Neuronal stem cell (in vitro differentiated cells): ENCODE measurements around the gene MRNIP.

ENCODE experiments used
- DNase-seq: peaks from one replicate; pipeline ENCODE4 v3.0.0-alpha.2; 2013; ENCODE audit warnings: low spot score
- H2AFZ ChIP-seq: one replicate; pipeline ENCODE4 v1.6.1; 2013; ENCODE audit warnings: mild to moderate bottlenecking, low read length, inconsistent platforms
- H2AK5ac ChIP-seq: 2 replicates; pipeline ENCODE4 v1.6.1; 2013; ENCODE audit warnings: low read depth, mild to moderate bottlenecking, inconsistent platforms, low read length, moderate library complexity, mixed read lengths
- H2BK120ac ChIP-seq: 2 replicates; pipeline ENCODE4 v1.6.1; 2013; ENCODE audit warnings: low read depth, mild to moderate bottlenecking, inconsistent platforms, low read length, moderate library complexity, mixed read lengths
- H2BK12ac ChIP-seq: one replicate; pipeline ENCODE4 v1.6.1; 2013; ENCODE audit warnings: low read length, inconsistent platforms
- H2BK15ac ChIP-seq: 2 replicates; pipeline ENCODE4 v1.6.1; 2013; ENCODE audit warnings: mild to moderate bottlenecking, low read length, inconsistent platforms, mixed read lengths
- H2BK5ac ChIP-seq: one replicate; pipeline ENCODE4 v1.6.1; 2013; ENCODE audit warnings: inconsistent platforms, mild to moderate bottlenecking, low read length, moderate library complexity
- H3K14ac ChIP-seq: one replicate; pipeline ENCODE4 v1.6.1; 2013; ENCODE audit warnings: low read length, inconsistent platforms
- H3K18ac ChIP-seq: 2 replicates; pipeline ENCODE4 v1.6.1; 2013; ENCODE audit warnings: low read length, inconsistent platforms
- H3K23ac ChIP-seq: 2 replicates; pipeline ENCODE4 v1.6.1; 2013; ENCODE audit warnings: low read depth, mild to moderate bottlenecking, mixed read lengths, low read length, inconsistent platforms; ENCODE audit not compliant: poor library complexity
- H3K27ac ChIP-seq: replicated peaks from 3 replicates; pipeline ENCODE4 v1.5.1; 2013; ENCODE audit warnings: low read length, inconsistent platforms
- H3K27me3 ChIP-seq, 3 experiments: 2 replicates each; pipeline ENCODE4 v1.6.1; 2013; ENCODE audit warnings: low read length in 3 of 3, mild to moderate bottlenecking in 2 of 3, inconsistent platforms in 1 of 3, low read depth in 1 of 3, mixed read lengths in 1 of 3, moderate library complexity in 1 of 3; ENCODE audit not compliant: control insufficient read depth in 3 of 3, insufficient read depth in 3 of 3
- H3K36me3 ChIP-seq, 2 donors: replicated peaks in 1 of 2; 2 replicates each; pipeline ENCODE4 v1.6.1; 2013; ENCODE audit warnings: low read length in 2 of 2; ENCODE audit not compliant: control insufficient read depth in 2 of 2, insufficient read depth in 2 of 2
- H3K4ac ChIP-seq: 2 replicates; pipeline ENCODE4 v1.6.1; 2013; ENCODE audit warnings: inconsistent platforms, mild to moderate bottlenecking, low read length, moderate library complexity
- H3K4me1 ChIP-seq, 2 donors: 1 replicate in 1 of 2; 2 replicates in 1 of 2; pipeline ENCODE4 v1.6.1; 2013; ENCODE audit warnings: low read length in 2 of 2, low read depth in 1 of 2; ENCODE audit not compliant: control insufficient read depth in 2 of 2, insufficient read depth in 1 of 2
- H3K4me2 ChIP-seq: one replicate; pipeline ENCODE4 v1.6.1; 2013; ENCODE audit warnings: mild to moderate bottlenecking, low read length, inconsistent platforms; ENCODE audit not compliant: insufficient read depth, poor library complexity, severe bottlenecking
- H3K4me3 ChIP-seq, 2 donors: 2 replicates each; pipeline ENCODE4 v1.5.1; 2013; ENCODE audit warnings: low read length in 2 of 2, mild to moderate bottlenecking in 2 of 2, inconsistent platforms in 1 of 2, moderate library complexity in 1 of 2
- H3K79me1 ChIP-seq: one replicate; pipeline ENCODE4 v1.6.1; 2013; ENCODE audit warnings: low read depth, mild to moderate bottlenecking, inconsistent platforms, low read length, moderate library complexity
- H3K9ac ChIP-seq: one replicate; pipeline ENCODE4 v1.6.1; 2013; ENCODE audit warnings: mild to moderate bottlenecking, low read depth, low read length, inconsistent platforms; ENCODE audit not compliant: poor library complexity
- H3K9me3 ChIP-seq, 2 donors: replicated peaks in 1 of 2; 2 replicates each; pipeline versions ENCODE3 to v1.6.1; 2013; ENCODE audit warnings: low read length in 2 of 2, mild to moderate bottlenecking in 2 of 2, inconsistent platforms in 1 of 2, low read depth in 1 of 2, mixed read lengths in 1 of 2, moderate library complexity in 1 of 2; ENCODE audit not compliant: control insufficient read depth in 2 of 2, insufficient read depth in 1 of 2
- H4K8ac ChIP-seq: one replicate; pipeline ENCODE4 v1.6.1; 2013; ENCODE audit warnings: low read depth, mild to moderate bottlenecking, inconsistent platforms, low read length, moderate library complexity
- H4K91ac ChIP-seq: one replicate; pipeline ENCODE4 v1.6.1; 2013; ENCODE audit warnings: low read length, low read depth, mild to moderate bottlenecking, inconsistent platforms; ENCODE audit not compliant: poor library complexity
- WGBS, 2 donors: extraction: QIAGEN DNeasy Blood & Tissue Kit; methylation state at CpG; one replicate each; pipeline ENCODE4 v1.1.7; 2013; ENCODE audit warnings: missing lambda C conversion rate in 2 of 2, mixed read lengths in 1 of 2; ENCODE audit not compliant: insufficient read length in 2 of 2, insufficient replicate concordance in 1 of 2; ENCODE audit errors: extremely low coverage in 2 of 2; 5-methylcytosine and 5-hydroxymethylcytosine counted together

Gene MRNIP

DNA sequence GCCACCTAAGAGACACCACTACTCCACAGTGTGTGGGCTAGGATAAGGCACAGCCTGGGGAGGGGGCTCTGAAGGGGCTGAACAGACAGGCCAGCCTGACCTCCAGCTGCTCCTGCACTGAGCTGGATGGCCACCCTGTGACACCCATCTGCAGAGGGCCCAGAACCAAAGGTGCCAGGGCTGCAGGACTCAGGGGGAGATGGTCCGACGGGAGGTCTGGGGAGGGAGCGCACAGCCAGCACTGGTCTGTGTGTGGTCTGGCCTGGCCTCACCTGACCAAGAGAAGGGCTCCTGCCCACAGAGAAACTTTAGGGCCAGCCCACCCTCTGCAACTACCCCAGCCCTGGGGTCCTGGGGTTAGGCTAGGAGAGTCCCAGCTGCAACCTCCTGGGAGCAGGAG is 64.0 kb downstream of the MRNIP start:
- DNase-seq = no peak
- peaks cover 16 to 30% of the 10 kb centered on the region in 2 donors for H3K36me3 ChIP-seq
- peak overlapping the region; percentile 16 for H3K9ac ChIP-seq
- peaks cover 0 to 5% of the 10 kb centered on the region in 2 donors for H3K9me3 ChIP-seq
- H3K27me3 ChIP-seq = peaks cover 0 to 8% (median 0%) of the 10 kb centered on the region in 3 experiments
- H3K4me2 ChIP-seq = no peak overlapping the region
- peak overlapping the region; percentile 69 for H4K91ac ChIP-seq
- H2BK5ac ChIP-seq = peak overlapping the region; percentile 2
- WGBS, 2 donors = no CpG with 5 or more reads among the region's 3 CpGs
- no peak overlapping the region for H3K4ac ChIP-seq
- peaks cover 3 to 5% of the 10 kb centered on the region in 2 donors for H3K4me1 ChIP-seq
- peak overlapping the region; percentile 2 for H2BK15ac ChIP-seq
- H2BK120ac ChIP-seq = no peak overlapping the region
- no peak overlapping the region for H2AFZ ChIP-seq
- no peak overlapping the region for H2BK12ac ChIP-seq
- no peak overlapping the region for H3K27ac ChIP-seq
- H3K23ac ChIP-seq = peak overlapping the region; percentile 31
- H2AK5ac ChIP-seq = peak overlapping the region; percentile 19
- H3K79me1 ChIP-seq = peaks cover 5% of the 10 kb centered on the region
- no peak overlapping the region for H3K4me3 ChIP-seq
- peak overlapping the region; percentile 53 for H3K18ac ChIP-seq
- peak overlapping the region; percentile 82 for H3K14ac ChIP-seq
- H4K8ac ChIP-seq = no peak overlapping the region

DNA sequence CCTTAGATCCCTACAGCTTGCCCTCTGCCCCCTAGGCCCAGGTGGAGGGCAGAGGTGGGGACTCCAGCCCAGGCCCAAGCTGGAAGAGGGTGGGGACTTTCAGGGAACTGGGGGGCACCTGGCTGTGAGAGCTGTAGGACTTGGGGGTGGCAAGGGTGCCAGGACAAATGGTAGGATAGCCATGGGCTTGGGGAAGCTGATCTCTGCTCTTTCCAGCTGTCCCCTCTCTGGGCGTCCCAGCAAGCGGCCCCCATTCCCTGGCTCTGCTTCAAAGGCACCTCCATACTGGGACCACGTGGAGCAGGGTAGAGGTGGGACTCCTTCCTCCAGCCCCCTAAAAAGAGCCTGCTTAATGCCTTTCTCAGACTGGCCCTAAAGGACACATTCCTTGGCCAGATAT is 64.4 kb downstream of the MRNIP start:
- H2BK120ac ChIP-seq = no peak overlapping the region
- no peak for DNase-seq
- no peak overlapping the region for H4K8ac ChIP-seq
- no peak overlapping the region for H3K4ac ChIP-seq
- peak overlapping the region; percentile 82 for H3K14ac ChIP-seq
- H2BK15ac ChIP-seq = no peak overlapping the region
- H3K4me2 ChIP-seq = no peak overlapping the region
- peak overlapping the region; percentile 44 for H3K9ac ChIP-seq
- H3K23ac ChIP-seq = no peak overlapping the region
- peak overlapping the region; percentile 48 for H3K18ac ChIP-seq
- peaks cover 0 to 8% (median 0%) of the 10 kb centered on the region in 3 experiments for H3K27me3 ChIP-seq
- H3K4me1 ChIP-seq = peaks cover 3 to 5% of the 10 kb centered on the region in 2 donors
- no CpG with 5 or more reads among the region's 3 CpGs for WGBS, 2 donors
- H4K91ac ChIP-seq = no peak overlapping the region
- H3K27ac ChIP-seq = no peak overlapping the region
- no peak overlapping the region for H3K4me3 ChIP-seq
- peaks cover 2% of the 10 kb centered on the region for H3K79me1 ChIP-seq
- H2AFZ ChIP-seq = no peak overlapping the region
- peaks cover 12 to 26% of the 10 kb centered on the region in 2 donors for H3K36me3 ChIP-seq
- peak overlapping the region; percentile 2 for H2BK5ac ChIP-seq
- peak overlapping the region; percentile 19 for H2AK5ac ChIP-seq
- peaks cover 0 to 5% of the 10 kb centered on the region in 2 donors for H3K9me3 ChIP-seq
- no peak overlapping the region for H2BK12ac ChIP-seq

DNA sequence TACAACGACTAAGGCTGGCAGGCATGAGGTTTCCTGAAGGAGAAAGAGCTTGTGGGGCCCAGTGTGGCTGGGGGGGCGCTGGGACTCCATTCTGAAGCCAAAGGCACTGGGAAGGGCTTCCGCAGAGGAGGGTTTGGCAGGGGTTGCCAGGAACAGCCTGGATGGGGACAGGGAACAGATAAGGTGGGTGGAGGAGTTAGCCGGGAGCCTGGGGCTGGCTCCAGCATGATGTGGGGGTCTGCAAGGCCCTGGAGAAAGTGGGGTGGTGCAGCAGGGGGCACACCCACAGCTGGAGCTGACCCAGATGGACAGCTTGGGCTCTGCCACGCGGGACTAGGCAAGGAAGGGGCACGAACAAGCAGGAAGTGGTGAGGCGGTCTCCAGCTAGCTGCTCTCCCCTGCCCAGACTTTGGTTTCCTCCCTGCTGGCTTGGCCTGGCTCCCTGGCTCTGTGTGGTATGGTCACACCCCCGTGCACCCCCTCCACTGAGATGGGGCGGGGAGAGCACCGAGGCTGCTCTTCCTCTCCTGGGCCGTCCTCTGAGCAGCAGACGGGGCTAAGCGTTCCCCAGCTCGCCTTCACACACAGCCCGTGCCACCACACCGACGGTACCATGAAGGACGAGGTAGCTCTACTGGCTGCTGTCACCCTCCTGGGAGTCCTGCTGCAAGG is 65.0 kb downstream of the MRNIP start, which contains the start of gene LTC4S:
Gene LTC4S (plus strand): TSS at position 519 of the 672 bp plus-strand sequence. CDS start 95 bp downstream, at position 614.
- no peak within 1 kb of the TSS for H3K4ac ChIP-seq
- H2BK12ac ChIP-seq = no peak within 1 kb of the TSS
- H3K23ac ChIP-seq = peak within 1 kb of the TSS; percentile 73
- H3K18ac ChIP-seq = peak within 1 kb of the TSS; percentile 53
- peak within 1 kb of the TSS; percentile 23 for H4K8ac ChIP-seq
- H2AFZ ChIP-seq = no peak within 1 kb of the TSS
- H3K36me3 ChIP-seq = peaks cover 9 to 21% of the 10 kb centered on the region in 2 donors
- no CpG with 5 or more reads among the region's 19 CpGs for WGBS, 2 donors
- H2AK5ac ChIP-seq = peak within 1 kb of the TSS; percentile 79
- no peak within 1 kb of the TSS for H3K4me2 ChIP-seq
- peak within 1 kb of the TSS; percentile 69 for H4K91ac ChIP-seq
- DNase-seq = no peak
- peak within 1 kb of the TSS; percentile 44 for H3K9ac ChIP-seq
- peak within 1 kb of the TSS; percentile 2 for H2BK15ac ChIP-seq
- H3K4me3 ChIP-seq = no peak within 1 kb of the TSS
- H3K27me3 ChIP-seq = peaks cover 0 to 8% (median 0%) of the 10 kb centered on the region in 3 experiments
- H3K27ac ChIP-seq = no peak within 1 kb of the TSS
- H3K9me3 ChIP-seq = peaks cover 0 to 5% of the 10 kb centered on the region in 2 donors
- H2BK120ac ChIP-seq = no peak within 1 kb of the TSS
- peak within 1 kb of the TSS; percentile 82 for H3K14ac ChIP-seq
- H3K79me1 ChIP-seq = peaks cover 2% of the 10 kb centered on the region
- peaks cover 3 to 5% of the 10 kb centered on the region in 2 donors for H3K4me1 ChIP-seq
- H2BK5ac ChIP-seq = peak within 1 kb of the TSS; percentile 39
